Endothelial cell (in vitro differentiated cells): ENCODE data around the gene ZSWIM4. TPM values are rescaled to one million over a fixed set of nuclear protein-coding genes. Genes with fewer than 3 reads are reported as not detected.

Experiments
- DNase-seq: peaks from one replicate; pipeline ENCODE4 v3.0.0; 2021; ENCODE audit warnings: low spot score
- H3K27ac Mint-ChIP-seq: one replicate; pipeline ENCODE4 v1.8.0; 2021; ENCODE audit warnings: mixed read lengths, inconsistent platforms; ENCODE audit not compliant: unreplicated experiment
- H3K27me3 Mint-ChIP-seq: one replicate; pipeline ENCODE4 v1.8.0; 2021; ENCODE audit warnings: mild to moderate bottlenecking, moderate library complexity, mixed read lengths, inconsistent platforms; ENCODE audit not compliant: unreplicated experiment
- H3K36me3 Mint-ChIP-seq: one replicate; pipeline ENCODE4 v1.8.0; 2021; ENCODE audit warnings: mild to moderate bottlenecking, low read depth, mixed read lengths, inconsistent platforms; ENCODE audit not compliant: unreplicated experiment
- H3K4me1 Mint-ChIP-seq: one replicate; pipeline ENCODE4 v1.8.0; 2021; ENCODE audit warnings: mild to moderate bottlenecking, mixed read lengths, inconsistent platforms; ENCODE audit not compliant: unreplicated experiment
- H3K4me3 Mint-ChIP-seq: one replicate; pipeline ENCODE4 v1.8.0; 2021; ENCODE audit warnings: mild to moderate bottlenecking, mixed read lengths, inconsistent platforms; ENCODE audit not compliant: unreplicated experiment
- H3K9me3 Mint-ChIP-seq: one replicate; pipeline ENCODE4 v1.8.0; 2021; ENCODE audit warnings: mixed read lengths, inconsistent platforms; ENCODE audit not compliant: unreplicated experiment
- CTCF ChIP-seq: fragments of 200-600 bp; sonication (generic); IDR thresholded peaks from one replicate; pipeline ENCODE4 v1.5.0; 2021; ENCODE audit warnings: antibody characterized with exemption; ENCODE audit not compliant: unreplicated experiment
- total RNA-seq: library from RNA; stranded (reverse); fragmentation: NEBNext Ultra II Directional; extraction: Animal tissue kit (Norgen Biotek cat#: 25700); gene quantifications from one replicate; pipeline ENCODE4 v1.2.1, GENCODE V29; 2021; ENCODE audit not compliant: unreplicated experiment

Gene ZSWIM4
- total RNA-seq, 1 donor from 2014 or later = 43.7 TPM

- no peak overlapping the region for H3K4me3 Mint-ChIP-seq
- H3K36me3 Mint-ChIP-seq = peaks cover 47% of the 10 kb centered on the region
- H3K4me1 Mint-ChIP-seq = no peaks in the 10 kb centered on the region
- H3K9me3 Mint-ChIP-seq = no peaks in the 10 kb centered on the region
- TF ChIP-seq CTCF = no peak
- H3K27ac Mint-ChIP-seq = no peak overlapping the region
- H3K27me3 Mint-ChIP-seq = peaks cover 7% of the 10 kb centered on the region
- DNase-seq = no peak
These were observed 29.5 kb downstream of the ZSWIM4 start for GRCh38 chr19:13824703-13825102.

- H3K4me1 Mint-ChIP-seq = no peaks in the 10 kb centered on the region
- H3K27ac Mint-ChIP-seq = peak overlapping the region; percentile 36
- H3K36me3 Mint-ChIP-seq = peaks cover 45% of the 10 kb centered on the region
- no peak for DNase-seq
- no peak for TF ChIP-seq CTCF
- no peaks in the 10 kb centered on the region for H3K9me3 Mint-ChIP-seq
- H3K4me3 Mint-ChIP-seq = peak overlapping the region; percentile 44
- peaks cover 7% of the 10 kb centered on the region for H3K27me3 Mint-ChIP-seq
These were observed 30.5 kb downstream of the ZSWIM4 start for GRCh38 chr19:13825489-13826441.

- Mint-ChIP-seq H3K4me3 (no peak overlapping the region), H3K27me3 (peaks cover 11% of the 10 kb centered on the region), H3K9me3 (no peaks in the 10 kb centered on the region), H3K36me3 (peaks cover 47% of the 10 kb centered on the region), H3K27ac (no peak overlapping the region), H3K4me1 (no peaks in the 10 kb centered on the region)
- DNase-seq = no peak
- TF ChIP-seq CTCF = no peak
These were observed 31.5 kb downstream of the ZSWIM4 start for GRCh38 chr19:13826652-13827235.

GRCh38 chr19:13827656-13828055, 32.4 kb downstream of the ZSWIM4 start:
- H3K27me3 Mint-ChIP-seq = peaks cover 12% of the 10 kb centered on the region
- TF ChIP-seq CTCF = no peak
- no peak for DNase-seq
- H3K9me3 Mint-ChIP-seq = no peaks in the 10 kb centered on the region
- H3K36me3 Mint-ChIP-seq = peaks cover 44% of the 10 kb centered on the region
- no peaks in the 10 kb centered on the region for H3K4me1 Mint-ChIP-seq
- H3K4me3 Mint-ChIP-seq = peak overlapping the region; percentile 48
- H3K27ac Mint-ChIP-seq = peak overlapping the region; percentile 72
